Measurements from ENCODE around the gene CTNNBIP1. TPM values are rescaled to one million over a fixed set of nuclear protein-coding genes. Genes with fewer than 3 reads are reported as not detected.

The CTNNBIP1 gene
- total and polyA plus RNA-seq, 2 of the 8 experiments (the other 6 are each of a cell fraction or from before 2014, with no cell fraction given), result 40.9 to 46.6 TPM

DNA sequence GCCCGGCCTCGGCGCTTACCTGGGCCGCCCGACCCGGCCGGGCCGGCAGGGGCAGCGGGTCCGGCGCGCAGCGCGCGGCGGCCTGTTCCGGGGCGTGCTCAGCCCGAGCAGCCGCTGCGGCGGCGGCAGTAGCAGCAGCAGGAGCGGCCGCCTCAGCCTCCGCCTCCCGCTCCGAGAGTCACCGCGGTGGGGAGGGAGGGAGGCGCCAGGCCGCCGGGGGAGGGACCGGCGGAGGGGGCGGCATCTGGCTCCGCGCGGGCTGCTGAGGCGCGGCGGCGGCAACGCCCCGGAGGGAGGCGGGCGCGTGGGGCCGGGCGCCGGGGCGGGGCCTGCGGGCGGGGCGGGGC is at the start of gene CTNNBIP1 (continued):
- TF ChIP-seq SP1 (IDR thresholded peaks at IDR 0.05; ENCODE audit: low read depth, low read length) (no peak), TCF12 (IDR thresholded peaks at IDR 0.05; ENCODE audit: low read depth, low read length) (no peak), JUN (IDR thresholded peaks at IDR 0.05; ENCODE audit: low read depth, low read length) (no peak), ZNF274 (IDR thresholded peaks at IDR 0.05; ENCODE audit: borderline replicate concordance, extremely low read depth, low read length) (no peak), JUND (IDR thresholded peaks at IDR 0.05; ENCODE audit: low read length) (no peak), RNF2 (IDR thresholded peaks at IDR 0.05; ENCODE audit: borderline replicate concordance, low read depth, low read length, missing control alignments, poor library complexity, severe bottlenecking) (no peak), CTCF (IDR thresholded peaks at IDR 0.05; ENCODE audit: control extremely low read depth in 1 of 3, insufficient read depth in 1 of 3, low read depth in 1 of 3, low read length in 3 of 3) (no peak), SRF (IDR thresholded peaks at IDR 0.05; ENCODE audit: low read depth, low read length) (no peak)
